ENCODE measurements around the gene SUPT5H. TPM values are rescaled to one million over a fixed set of nuclear protein-coding genes. Genes with fewer than 3 reads are reported as not detected.

Gene SUPT5H
- total and polyA plus RNA-seq, 2 of the 8 experiments (the other 6 are each of a cell fraction or from before 2014, with no cell fraction given), result 77.8 to 111 TPM

GRCh38 chr19:39412867-39413271, 32.5 kb upstream of the SUPT5H start:
- CTCF ChIA-PET (ENCODE audit: partially characterized antibody), result interaction anchor here (1.5 to 2.3 kb wide), 6 partner anchors 14 to 102 kb away, joined by 4 to 128 read pairs (median 11); partner anchors contain the start of gene SELENOV
- 0 out of 2 replicates have a peak overlapping the region, but pooled peaks have one; percentile 39 for H2AK5ac ChIP-seq (ENCODE audit: low read depth, low read length)
- POLR2A ChIA-PET (ENCODE audit: partially characterized antibody), result interaction anchor here (2.1 to 25.7 kb wide), 5 partner anchors 8 to 34 kb away, joined by 6 to 1154 read pairs (median 23); partner anchors contain the start of genes MED29, PAF1, RPS16 and SUPT5H
- no peak overlapping the region for H3K23ac ChIP-seq (ENCODE audit: insufficient read length)
- no peak overlapping the region for H2BK20ac ChIP-seq (ENCODE audit: low read length)
- H3K4ac ChIP-seq (replicated peaks; ENCODE audit: insufficient read length, low read depth, low read length), result peak overlapping the region; percentile 8
- H2BK5ac ChIP-seq (ENCODE audit: low read depth, low read length), result peak overlapping the region; percentile 93
- H2BK15ac ChIP-seq (ENCODE audit: low read length), result no peak overlapping the region
- H3K27ac ChIP-seq (ENCODE audit: low read depth, low read length), result peak overlapping the region; percentile 83
- H2BK120ac ChIP-seq (replicated peaks; ENCODE audit: low read depth, low read length), result no peak overlapping the region
- peak overlapping the region; percentile 66 to 97 (median 92) for H3K4me3 ChIP-seq (ENCODE audit: extremely low read depth in 1 of 4, insufficient read depth in 2 of 4, low read depth in 3 of 4, low read length in 4 of 4)
- peaks cover 5 to 23% of the 10 kb centered on the region in 2 experiments for H4K20me1 ChIP-seq (replicated peaks in 1 of 2; ENCODE audit: control insufficient read depth in 1 of 2, insufficient read depth in 2 of 2, low read length in 2 of 2)
- WGBS, 2 experiments (ENCODE audit: extremely low coverage in 1 of 2, insufficient coverage in 1 of 2, insufficient read length in 1 of 2, insufficient replicate concordance in 2 of 2, low coverage in 1 of 2, low lambda C conversion rate in 2 of 2, missing lambda C conversion rate in 1 of 2), result 0% methylated on average over 16 of the region's 24 CpGs; no CpG with 5 or more reads in 1 of the 2 experiments
- no peaks in the 10 kb centered on the region; the same call in 1 of the 2 replicates for H3K79me1 ChIP-seq (ENCODE audit: low read depth, low read length)
- H3K9me3 ChIP-seq (ENCODE audit: insufficient read depth in 2 of 2, low read depth in 1 of 2, low read length in 1 of 2), result no peaks in the 10 kb centered on the region
- peak overlapping the region; percentile 73 for H4K8ac ChIP-seq (ENCODE audit: extremely low read depth, insufficient read depth, low read length)
- H4K5ac ChIP-seq (ENCODE audit: insufficient read length, low read depth, low read length), result peak overlapping the region; percentile 70
- peaks cover 16% of the 10 kb centered on the region for H3K23me2 ChIP-seq (ENCODE audit: low read depth, low read length)
- H3K4me1 ChIP-seq (replicated peaks in 1 of 4; ENCODE audit: control insufficient read depth in 3 of 4, insufficient read depth in 4 of 4, low read length in 3 of 4), result peaks cover 10 to 38% (median 18%) of the 10 kb centered on the region in 4 experiments; a peak in 6 of 7 replicates
- no peak for DNase-seq (ENCODE audit: low read depth in 1 of 2, low spot score in 2 of 2)
- H3K9ac ChIP-seq (replicated peaks in 1 of 4; ENCODE audit: extremely low read depth in 1 of 4, low read depth in 3 of 4, low read length in 3 of 4), result peak overlapping the region; percentile 65 to 84 (median 76)
- no peaks in the 10 kb centered on the region for H3K27me3 ChIP-seq (replicated peaks in 1 of 4; ENCODE audit: control insufficient read depth in 3 of 4, extremely low read depth in 1 of 4, insufficient read depth in 3 of 4, low read length in 3 of 4)
- peak overlapping the region; percentile 93 for H3K18ac ChIP-seq (ENCODE audit: extremely low read depth, low read length)
- peak overlapping the region; percentile 76 for H4K91ac ChIP-seq (replicated peaks; ENCODE audit: insufficient read length, low read length)
- peak overlapping the region; percentile 84 to 86 for H3K4me2 ChIP-seq (ENCODE audit: insufficient read depth in 1 of 2, low read depth in 2 of 2, low read length in 2 of 2)
- no peak overlapping the region for H2AFZ ChIP-seq (ENCODE audit: low read length)
- H3K36me3 ChIP-seq (ENCODE audit: control insufficient read depth in 2 of 4, insufficient read depth in 4 of 4, low read length in 3 of 4), result peaks cover 0 to 14% (median 0%) of the 10 kb centered on the region in 4 experiments; a peak in 3 of 8 replicates
- peaks cover 6 to 28% of the 10 kb centered on the region in 2 experiments; a peak in 3 of 4 replicates for H3K79me2 ChIP-seq (ENCODE audit: control insufficient read depth in 1 of 2, insufficient read depth in 2 of 2, low read length in 2 of 2)
- H3K56ac ChIP-seq (replicated peaks; ENCODE audit: insufficient read length, low read depth, low read length), result peak overlapping the region; percentile 88
- H2BK12ac ChIP-seq (ENCODE audit: low read depth, low read length), result no peak overlapping the region
- no peak for FAIRE-seq
- H3K14ac ChIP-seq (ENCODE audit: insufficient read length), result no peak overlapping the region
- TF ChIP-seq SIN3A (conservative IDR thresholded peaks at IDR 0.05 in 1 of 2, IDR thresholded peaks at IDR 0.05 in 1 of 2; ENCODE audit: low read depth in 1 of 2, low read length in 2 of 2) (0 out of 4 replicates have a peak, but pooled peaks of 1 of the 2 experiments have one; percentile 67), BRCA1 (IDR thresholded peaks at IDR 0.05; ENCODE audit: low read depth, low read length) (no peak), CREB1 (IDR thresholded peaks at IDR 0.05) (no peak; the same call in 1 of the 2 replicates), RBBP5 (IDR thresholded peaks at IDR 0.05; ENCODE audit: borderline replicate concordance, low read depth, low read length) (no peak), MAFK (IDR thresholded peaks at IDR 0.05; ENCODE audit: low read depth, low read length) (no peak), SIX5 (IDR thresholded peaks at IDR 0.05; ENCODE audit: low read depth, low read length) (no peak), SP4 (IDR thresholded peaks at IDR 0.05; ENCODE audit: low read length) (no peak), TAF1 (IDR thresholded peaks at IDR 0.05; ENCODE audit: low read depth, low read length) (0 out of 2 replicates have a peak, but pooled peaks have one; percentile 63), CBX8 (IDR thresholded peaks at IDR 0.05; ENCODE audit: borderline replicate concordance, low read depth, low read length) (no peak), SAP30 (IDR thresholded peaks at IDR 0.05; ENCODE audit: insufficient read depth, insufficient replicate concordance, low read length) (no peak), TCF12 (IDR thresholded peaks at IDR 0.05; ENCODE audit: low read depth, low read length) (no peak), GABPA (IDR thresholded peaks at IDR 0.05; ENCODE audit: borderline replicate concordance, insufficient read depth, low read length) (no peak), CTBP2 (IDR thresholded peaks at IDR 0.05; ENCODE audit: borderline replicate concordance, insufficient read depth, insufficient read length, low read length) (no peak)

Measured in H1 (cell line).